ENCODE measurements around the gene KRT6C.
A peak's percentile ranks its signal among the peaks of the same experiment; 100 is the strongest.
"Not testable (repeated sequence)": the region's sequence is repeated elsewhere in the genome, so short reads cannot be mapped to it uniquely, and the experiment has no call there.

Gene KRT6C

DNA sequence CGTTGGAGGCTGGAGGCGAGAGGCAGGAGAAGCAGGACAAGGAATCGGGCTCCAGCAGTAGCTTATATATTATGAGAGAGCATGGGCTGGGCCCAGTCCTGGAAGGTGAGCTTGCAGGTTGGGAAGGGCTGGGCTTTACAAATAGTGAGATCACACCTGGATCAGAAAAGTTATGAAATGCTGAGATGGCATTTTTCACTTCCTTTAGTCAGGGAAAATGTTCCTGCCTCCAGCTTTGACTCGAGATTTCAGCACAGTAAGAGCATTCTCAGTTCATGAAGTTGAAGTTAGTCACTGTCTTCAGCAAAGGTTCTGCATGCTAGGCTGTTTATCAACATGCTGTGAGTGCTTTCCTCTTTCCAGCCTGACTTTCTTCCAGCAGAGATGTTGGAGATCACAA, at the start of gene KRT6C:
Gene KRT6C (minus strand): TSS at position 38 of the 400 bp plus-strand sequence. CDS start 68 bp downstream, outside the sequence.
- no peak for DNase-seq
- ATAC-seq, result no peak

DNA sequence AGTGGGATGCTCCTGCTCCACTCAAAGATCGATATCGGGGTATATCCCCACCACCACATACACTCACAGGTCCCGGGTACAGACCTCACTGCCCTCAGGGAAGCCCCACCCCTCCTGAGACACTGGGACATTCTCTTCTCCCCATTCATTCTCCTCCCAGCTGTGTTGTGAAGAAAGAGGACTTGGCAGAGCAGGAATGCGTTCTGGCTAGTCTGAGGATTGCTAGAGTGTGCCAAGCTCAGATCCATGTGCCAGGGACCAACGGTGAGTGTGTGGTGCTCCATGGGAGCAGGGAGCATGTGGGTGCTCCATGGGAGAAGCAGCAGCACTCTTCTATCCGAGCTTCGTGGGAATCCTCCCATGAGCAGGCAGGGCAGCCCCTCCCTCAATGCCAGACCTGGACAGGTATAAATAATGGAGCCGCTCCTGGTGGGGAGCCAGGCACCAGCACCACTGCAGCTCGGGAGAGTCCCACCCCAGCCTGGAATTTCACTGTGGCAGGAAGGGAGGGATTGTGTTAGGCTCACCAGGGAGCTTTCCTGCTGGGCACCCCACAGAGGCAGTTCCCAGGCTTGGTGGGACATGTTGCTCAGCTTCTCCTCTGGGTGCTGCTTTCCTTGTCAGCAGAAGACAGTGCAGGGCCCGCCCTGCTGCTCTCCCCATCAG, 48.9 kb upstream of the KRT6C start:
- no peak for DNase-seq

DNA sequence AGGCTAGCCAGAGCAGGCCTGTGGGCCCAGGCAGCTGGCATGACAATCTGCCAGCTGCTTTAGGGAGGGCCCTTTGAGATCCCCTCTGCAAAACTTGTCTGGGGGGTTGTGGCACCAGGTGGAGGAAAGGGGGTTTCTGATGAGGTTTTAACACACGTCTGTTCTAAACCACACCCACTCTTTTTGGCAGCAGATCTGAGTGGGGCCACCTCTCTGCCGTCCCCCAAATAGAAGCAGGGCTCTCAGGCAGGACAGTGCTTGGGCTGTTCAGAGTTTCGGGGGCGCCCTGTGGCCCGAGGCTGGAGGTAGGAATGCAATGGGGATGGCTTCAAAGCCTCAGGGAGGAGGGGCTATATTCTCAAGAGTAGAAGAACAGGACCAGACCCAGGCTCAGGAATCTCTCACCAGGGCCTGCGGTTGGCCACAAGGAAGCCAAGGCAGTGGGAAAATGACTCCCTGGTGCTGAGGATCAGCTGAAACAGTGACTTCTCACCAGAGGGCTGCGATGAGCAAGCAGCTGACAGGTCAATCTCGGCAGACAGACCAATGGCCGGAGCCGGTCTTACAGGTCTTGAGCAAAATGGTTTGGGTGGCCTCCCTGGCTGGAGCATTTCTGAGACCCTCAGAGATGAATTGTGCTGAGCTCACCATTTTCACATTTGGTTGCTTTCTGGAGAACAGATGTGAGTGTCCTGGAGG, 48.1 kb upstream of the KRT6C start:
- ATAC-seq, result no peak
- no peak for DNase-seq

More for the DNA sequence above, 48.9 kb upstream of the KRT6C start:
- ATAC-seq, result no peak

DNA sequence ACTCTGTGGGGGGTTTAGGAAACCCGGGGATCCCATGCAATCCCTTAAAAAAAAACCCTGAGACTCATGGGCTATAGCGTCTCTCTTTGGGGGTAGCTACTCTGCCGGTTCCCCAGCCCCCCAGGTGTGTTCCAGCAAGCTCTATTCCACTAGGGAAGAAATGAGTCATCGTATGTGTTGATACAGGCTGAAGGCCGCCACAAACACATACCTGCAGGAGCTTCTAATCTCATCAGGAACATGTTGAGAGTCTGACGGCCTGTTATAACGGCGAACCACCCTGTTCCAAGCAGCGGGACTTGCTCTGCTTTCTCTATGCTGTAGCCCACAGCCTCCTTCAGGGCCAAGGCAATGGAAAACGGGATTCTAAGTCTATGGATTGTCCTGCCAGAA, 47.6 kb upstream of the KRT6C start:
- ATAC-seq, result no peak

DNA sequence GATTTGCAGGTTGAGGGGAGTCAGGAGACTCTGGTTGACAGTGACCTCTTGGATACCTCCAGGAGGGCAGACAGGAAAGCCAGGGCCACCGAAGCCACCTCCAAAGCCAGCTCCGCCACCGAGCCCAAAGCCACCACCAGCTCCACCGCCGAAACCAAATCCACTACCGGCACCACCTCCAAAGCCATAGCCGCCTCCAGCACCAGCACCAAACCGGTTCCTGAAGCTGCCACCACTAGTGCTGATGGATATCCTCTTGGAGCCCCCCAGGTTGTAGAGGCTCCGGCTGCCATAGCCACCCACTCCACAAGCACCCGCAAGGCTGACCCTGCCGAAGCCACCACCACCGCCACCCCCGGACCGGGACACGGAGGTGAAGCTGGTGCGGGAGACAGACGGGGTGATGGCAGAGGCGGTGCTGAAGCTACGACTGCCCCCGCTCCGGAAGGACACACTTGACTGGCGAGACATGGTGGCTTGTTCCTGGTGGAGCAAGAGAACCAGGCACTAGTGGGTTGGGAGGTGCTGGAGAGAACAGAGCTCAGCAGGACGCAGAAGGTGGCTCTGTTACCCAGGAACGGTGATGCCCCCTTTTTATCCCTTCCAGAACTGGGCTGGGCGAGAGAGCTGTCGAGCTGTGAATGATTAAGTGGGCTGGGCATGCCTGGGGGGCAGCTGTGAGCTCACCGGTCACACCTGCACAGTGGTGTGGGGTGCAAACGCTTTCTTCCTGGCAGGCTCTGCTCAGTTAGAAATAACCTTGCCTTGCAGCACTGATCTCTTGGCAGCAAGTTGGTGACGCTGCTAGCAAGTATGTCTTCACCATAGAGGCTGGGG, 46.4 kb upstream of the KRT6C start, which contains the start of gene KRT5:
Gene KRT5 (minus strand): TSS at position 569 of the 837 bp plus-strand sequence. CDS start 98 bp downstream, at position 471.
- ATAC-seq (no peak), DNase-seq (no peak)

More for the DNA sequence above, 47.6 kb upstream of the KRT6C start:
- DNase-seq, result no peak

DNA sequence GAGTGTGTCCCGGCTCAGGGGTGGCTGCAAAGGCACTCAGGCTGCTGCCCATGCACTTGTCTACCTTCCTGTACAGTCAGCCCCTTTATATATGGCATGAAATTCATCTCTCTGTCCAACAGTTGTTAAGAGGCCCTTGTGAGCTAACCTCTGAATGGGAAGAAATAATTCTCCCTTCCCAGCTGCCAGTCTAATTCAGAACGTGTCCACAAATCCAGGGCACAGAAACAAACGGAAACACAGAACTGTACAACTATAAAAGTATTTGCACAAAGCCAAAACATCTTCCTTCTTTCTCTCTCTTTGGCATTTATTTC, 45.7 kb upstream of the KRT6C start:
- no peak for ATAC-seq
- DNase-seq, result no peak

DNA sequence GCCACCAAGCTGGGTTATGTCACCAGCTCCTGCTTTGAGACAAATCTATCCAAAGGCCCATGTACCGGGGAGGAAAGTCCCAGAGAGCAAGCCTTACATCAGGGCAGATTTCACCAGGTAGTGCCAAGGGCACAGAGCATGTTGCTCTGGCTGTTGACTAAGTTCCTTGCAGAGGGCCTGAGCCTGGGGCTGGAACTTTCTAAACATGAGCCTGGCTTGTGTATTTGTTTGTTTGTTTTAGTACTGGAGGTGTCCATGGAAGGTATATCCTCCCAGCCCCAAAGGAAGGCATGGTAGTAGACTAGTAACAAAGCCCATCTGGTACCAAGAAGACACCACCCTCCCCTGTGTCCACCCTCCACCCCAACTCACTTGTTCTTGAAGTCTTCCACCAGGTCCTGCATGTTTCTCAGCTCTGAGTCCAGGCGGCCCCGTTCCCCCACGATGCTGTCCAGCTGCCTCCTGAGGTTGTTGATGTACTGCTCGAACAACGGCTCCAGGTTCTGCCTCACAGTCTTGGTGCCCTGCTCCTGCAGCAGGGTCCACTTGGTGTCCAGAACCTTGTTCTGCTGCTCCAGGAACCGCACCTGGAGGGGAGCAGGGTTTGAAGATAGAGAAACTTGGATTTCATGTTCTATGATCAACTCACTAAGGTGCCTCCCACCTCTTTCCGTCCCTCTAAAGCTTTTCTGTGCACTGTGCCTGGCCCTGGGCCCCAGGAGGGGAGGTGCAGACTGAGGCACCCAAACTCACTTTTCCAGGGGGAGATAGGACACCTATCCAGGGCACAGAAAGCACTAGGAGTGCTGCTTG, 45.2 kb upstream of the KRT6C start:
- no peak for ATAC-seq
- DNase-seq, result no peak

DNA sequence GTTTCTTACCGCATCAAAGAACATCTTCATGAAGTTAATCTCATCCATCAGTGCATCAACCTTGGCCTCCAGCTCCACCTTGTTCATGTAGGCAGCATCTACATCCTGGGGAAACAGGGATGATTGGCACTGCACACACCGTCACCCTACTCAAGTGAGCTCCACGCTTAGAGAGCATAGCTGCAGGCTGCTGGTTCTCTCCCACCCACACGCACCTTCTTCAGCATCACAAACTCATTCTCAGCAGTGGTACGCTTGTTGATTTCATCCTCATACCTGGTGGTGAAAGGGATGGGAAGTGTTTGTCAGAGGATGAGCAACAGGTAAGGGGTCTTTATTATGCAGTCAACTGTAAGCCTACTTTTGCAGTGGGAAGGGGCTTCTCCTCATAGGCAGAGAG, 44.3 kb upstream of the KRT6C start:
- ATAC-seq, result no peak
- DNase-seq, result no peak

DNA sequence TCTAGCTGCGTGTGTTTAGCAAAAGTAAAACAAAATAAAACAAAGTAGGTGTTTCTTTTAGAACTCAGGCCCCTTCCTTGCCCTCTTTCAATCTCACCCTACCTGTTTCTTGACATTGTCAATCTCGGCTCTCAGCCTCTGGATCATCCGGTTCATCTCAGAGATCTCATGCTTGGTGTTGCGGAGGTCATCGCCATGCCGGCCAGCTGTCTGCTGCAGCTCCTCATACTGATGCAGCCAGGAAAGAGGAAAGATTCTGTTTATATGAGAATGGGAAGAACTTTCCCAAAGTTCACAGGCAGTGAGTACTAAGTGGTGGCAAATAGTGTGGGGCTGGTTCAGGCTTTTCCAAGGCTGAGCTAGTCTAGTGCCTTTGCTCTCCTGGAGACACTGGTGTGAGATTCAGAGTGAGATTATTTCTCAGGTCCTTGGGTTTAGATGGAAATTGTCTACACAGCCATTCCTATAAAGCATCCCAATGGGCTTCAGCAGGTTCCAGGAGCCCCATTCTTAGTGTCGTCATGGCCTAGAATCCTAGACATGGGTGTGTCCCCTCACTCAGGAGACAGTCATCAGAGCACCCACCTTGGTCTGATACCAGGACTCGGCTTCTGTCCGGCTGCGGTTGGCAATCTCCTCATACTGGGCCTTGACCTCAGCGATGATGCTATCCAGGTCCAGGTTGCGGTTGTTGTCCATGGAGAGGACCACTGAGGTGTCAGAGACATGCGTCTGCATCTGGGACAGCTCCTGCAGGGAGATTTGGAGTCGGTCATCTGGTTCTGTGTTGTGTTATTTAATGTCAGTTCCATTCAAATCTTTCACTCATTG, 43.6 kb upstream of the KRT6C start:
- no peak for DNase-seq
- ATAC-seq, result no peak

DNA sequence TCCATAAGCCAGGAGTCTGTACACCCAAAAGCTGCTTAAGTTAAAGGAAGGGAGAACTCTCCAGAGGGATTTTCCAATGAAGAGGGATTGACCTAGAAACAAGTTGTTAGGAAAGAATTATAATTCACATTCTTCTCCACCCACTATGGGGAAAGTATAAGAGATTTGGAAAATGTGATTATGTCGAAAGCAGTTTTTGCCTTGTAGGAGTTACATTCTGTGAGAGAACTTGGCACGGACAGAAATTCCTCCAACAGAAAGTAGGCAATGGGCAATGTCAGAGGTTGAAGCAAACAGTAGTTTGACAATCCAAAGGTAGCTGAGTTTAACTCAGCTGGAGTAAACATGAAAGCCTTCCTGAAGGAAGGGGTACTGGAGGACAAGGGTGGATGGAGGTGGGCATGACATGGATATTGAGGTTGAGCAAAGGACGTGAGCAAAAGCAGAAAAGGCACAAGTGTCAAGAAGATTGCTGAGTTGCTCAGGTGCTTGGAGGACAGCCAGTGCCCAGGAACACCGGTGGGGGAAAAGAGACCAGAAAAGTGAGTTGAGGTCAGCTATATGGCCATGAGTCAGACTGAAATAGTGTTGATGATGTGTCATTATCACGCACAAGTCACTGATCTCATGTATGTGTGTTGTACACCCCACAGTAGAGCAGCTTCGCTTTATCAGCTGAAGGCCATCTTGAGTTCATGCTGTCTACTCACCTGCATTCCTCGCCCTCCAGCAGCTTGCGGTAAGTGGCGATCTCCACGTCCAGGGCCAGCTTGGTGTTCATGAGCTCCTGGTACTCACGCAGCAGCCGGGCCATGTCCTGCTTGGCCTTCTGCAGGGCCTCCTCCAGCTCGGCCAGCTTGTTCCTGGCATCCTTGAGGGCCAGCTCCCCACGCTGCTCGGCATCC, 42.6 kb upstream of the KRT6C start:
- no peak for ATAC-seq
- DNase-seq, result no peak

DNA sequence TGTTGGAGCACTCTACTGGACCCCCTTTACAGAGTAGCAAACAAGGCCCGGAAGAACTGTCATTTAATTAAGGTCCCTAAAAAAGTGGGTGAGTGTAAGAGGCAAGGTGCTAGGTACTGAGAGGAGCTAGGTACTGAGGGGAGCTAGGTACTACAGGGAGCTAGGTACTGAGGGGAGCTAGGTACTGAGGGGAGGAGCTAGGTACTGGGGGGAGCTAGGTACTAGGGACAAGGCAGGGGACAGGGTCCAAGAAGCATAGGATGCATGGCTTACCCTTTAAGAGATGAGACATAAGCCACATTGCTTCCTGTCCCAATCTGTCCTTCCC, 41.7 kb upstream of the KRT6C start:
- DNase-seq (no peak), ATAC-seq (no peak)

DNA sequence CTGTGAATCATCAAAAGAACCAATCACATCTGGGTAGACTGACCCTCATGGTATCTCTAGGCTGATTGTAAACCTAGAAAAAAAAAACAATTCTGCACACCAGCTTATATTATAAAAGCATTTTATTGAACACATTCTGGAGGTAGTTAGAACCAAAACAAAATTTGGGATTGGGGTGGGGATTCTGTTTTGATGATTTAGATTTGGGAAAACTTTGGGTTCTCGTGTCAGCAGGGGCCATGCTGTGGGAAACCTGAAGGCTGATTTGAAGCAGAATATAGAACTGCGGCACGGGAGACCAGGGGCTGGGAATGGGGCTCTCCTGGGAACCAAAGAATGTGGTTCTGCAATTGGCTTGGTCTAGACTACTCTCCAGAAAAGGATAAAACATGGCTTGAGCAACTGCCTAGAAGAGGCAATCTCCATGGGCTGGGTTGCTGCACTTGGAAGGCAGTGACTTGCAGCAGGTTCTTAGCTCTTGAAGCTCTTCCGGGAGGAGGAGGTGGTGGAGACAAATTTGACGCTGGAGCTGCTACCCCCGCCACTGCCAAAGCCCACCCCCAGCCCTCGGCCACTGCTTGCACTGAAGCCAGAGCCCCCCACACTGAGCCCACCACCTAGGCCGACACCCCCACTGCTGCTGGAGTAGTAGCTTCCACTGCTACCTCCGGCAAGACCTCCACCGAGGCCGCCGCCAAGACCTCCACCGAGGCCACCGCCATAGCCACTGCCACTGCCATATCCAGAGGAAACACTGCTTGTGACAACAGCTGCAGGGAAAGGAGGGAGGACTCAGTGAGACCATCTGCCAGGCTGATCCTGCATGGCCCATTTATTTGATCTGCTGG, 41.1 kb upstream of the KRT6C start:
- ATAC-seq (no peak), DNase-seq (no peak)

DNA sequence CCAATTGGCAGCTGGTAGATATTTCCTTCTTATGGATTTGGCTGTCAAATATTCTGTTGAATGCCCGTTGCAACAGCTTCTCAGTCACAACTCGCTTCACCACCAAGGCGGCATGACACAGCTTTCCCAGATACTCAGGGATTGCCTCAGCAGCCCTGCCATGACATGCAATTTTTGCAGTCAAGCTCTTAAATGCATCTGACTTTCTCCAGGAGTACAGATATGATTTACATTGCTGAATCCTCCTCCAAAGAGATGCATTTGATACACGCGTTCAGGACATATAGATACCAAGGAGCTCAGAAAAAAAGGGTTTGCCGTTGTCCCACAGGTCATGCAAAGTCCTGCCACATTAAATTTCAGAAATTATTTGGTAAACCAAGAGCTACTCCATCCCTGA, 40.1 kb upstream of the KRT6C start:
- ATAC-seq, result no peak
- DNase-seq, result no peak

DNA sequence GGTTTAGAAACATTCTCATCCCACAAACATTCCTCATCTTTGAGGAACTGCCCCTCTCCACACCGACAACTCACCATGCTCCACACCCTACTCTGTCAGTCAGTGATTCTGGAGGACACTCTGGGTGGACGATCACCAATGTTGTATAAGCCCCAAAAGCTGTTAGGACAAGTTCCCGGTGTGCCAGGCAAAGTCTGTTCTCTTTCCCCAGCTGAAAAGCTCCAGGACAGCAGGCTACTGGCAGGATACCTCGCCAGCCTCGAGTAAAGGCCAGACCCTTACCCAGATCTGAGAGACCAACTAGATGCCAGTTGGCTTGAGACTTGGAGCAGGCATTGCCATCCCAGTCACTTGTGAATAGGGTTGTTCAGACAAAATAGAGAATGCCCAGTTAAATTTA, 34.6 kb upstream of the KRT6C start:
- no peak for DNase-seq
- no peak for ATAC-seq

DNA sequence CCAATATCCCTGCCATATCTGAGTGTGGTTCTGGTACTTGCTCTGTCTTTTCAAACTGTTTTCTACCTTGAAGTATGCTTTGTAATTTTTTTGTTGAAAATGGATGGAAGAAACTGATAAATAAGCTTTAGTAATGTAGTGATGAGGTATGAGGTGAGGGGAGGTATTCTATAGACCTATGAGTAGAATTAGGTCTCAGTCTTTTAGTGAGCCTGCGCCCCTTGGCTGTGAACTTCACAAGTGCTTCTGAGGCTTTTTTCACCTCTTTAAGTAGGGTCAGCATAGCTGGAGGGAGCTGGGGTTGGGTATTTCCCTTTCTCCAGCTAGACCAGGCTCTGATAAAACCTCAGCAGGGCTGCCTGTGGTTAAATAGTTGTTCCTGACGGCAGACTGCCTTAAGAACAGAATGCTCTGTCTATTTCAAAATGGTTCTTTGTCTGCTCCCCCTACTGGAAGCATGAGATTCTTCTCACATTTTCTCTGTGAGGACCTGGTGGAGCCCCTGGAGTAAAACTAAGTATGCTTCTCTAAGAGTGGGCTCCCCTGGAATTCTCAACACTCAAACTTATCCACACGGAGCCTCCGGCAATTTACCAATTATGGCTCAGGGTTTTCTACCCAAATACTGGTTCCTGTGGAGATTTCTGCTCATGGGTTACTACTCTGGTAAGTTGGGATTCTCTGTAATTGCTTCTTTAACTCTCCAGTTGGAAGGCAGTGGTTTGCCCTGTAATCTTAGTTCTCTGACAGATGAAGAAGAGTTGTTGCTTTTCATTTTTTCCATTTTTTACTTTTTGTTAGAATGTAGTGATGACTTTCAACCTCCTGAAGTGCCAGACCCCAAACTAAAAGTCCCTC, 33.5 kb upstream of the KRT6C start:
- no peak for DNase-seq
- peak; percentile 49 for ATAC-seq

DNA sequence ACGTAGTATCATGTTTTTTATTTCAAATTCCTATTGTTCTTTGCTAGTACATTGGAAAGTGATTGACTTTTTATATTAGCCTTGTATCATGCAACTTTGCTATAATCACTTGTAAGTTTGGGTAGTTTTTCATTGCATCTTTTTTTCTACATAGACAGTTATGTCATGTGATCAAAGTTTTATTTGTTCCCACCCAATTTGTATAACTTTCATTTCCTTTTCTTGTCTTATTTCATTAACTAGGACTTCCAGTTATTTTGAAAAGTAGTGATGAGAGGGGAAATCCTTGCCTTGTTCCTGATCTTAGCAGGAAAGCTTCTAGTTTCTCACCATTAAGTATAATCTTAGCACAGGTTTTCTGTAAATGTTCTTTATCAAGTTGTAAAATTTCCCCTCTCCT, 29.3 kb upstream of the KRT6C start:
- no peak for DNase-seq
- no peak for ATAC-seq

DNA sequence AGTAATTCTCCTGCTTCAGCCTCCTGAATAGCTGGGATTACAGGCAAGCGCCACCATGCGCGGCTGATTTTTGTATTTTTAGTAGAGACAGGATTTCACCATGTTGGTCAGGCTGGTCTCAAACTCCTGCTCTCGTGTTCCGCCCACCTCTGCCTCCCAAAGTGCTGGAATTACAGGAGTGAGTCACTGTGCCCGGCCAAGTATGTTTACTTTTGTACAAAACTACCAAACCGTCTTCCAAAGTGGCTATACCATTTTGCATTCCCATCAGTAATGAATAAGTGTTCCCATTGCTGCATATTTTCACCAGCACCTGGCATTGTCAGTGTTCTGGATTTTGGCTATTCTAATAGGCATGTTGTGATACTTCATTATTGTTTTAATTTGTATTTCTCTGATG, 27.9 kb upstream of the KRT6C start:
- DNase-seq (no peak), ATAC-seq (no peak)

DNA sequence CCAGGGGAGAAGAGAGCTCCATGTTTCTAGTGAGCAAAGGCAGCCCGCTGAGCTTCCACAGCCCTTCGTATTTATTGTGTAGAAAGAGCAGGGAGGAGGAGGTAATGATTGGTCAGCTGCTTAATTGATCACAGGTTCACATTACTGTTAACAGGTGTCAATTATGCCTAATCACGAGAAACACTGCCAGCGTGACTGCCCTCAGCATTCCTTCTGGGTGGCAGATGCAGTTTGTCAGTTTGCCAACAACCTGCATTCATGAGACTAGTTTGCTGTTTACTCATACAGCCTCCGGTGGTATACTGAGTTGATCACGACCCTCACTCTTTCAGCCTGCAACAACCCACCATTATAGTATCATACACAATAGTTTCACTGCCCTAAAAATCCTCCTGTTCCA, 27.0 kb upstream of the KRT6C start:
- DNase-seq, ATAC-seq: not testable (repeated sequence)

Data from stimulated activated naive CD8-positive, alpha-beta T cell treated with anti-CD3 and anti-CD28 coated beads, Interleukin-15, Interleukin-2, amounts not matched to agents 100 U/mL and 50 U/mL, for 24 hours (primary cell).